GM18499 (cell line): ENCODE data around the gene RND2.

Experiments
- ATAC-seq: cut with Tn5 transposase; IDR thresholded peaks from one replicate; pipeline ENCODE4 v1.9.1; 2021; ENCODE audit warnings: moderate number of reproducible peaks; ENCODE audit not compliant: insufficient read depth, unreplicated experiment

The RND2 gene

DNA sequence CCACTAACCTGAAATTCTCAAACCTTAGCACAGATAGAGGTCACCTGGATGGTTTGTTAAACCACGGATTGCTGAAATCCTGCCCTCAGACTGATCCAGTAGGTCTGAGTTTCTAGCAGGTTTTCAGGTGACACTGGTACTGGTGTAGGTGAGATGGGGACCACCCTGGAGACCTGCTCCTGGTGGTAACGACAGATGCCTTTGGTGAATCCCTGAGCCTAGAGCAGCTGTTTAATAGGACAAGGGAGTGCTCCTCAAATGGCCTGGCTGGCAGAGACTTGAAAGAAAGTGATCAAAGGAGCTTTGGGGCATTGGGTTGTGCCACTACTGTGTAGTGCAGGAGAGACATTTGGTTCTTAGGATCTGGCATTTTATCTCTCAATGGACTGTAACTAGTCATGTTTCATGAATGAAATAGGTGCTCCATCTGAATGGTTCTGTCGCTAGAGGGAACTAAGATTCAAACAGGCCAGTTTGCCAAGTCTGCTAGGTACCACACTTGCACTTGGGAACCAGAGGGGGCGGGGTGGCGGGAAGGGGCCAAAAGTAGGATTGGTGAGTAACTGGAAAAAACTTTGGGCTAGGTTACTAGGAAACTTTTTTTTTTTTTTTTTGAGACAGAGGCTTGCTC is 21.4 kb upstream of the RND2 start:
- no peak for ATAC-seq

DNA sequence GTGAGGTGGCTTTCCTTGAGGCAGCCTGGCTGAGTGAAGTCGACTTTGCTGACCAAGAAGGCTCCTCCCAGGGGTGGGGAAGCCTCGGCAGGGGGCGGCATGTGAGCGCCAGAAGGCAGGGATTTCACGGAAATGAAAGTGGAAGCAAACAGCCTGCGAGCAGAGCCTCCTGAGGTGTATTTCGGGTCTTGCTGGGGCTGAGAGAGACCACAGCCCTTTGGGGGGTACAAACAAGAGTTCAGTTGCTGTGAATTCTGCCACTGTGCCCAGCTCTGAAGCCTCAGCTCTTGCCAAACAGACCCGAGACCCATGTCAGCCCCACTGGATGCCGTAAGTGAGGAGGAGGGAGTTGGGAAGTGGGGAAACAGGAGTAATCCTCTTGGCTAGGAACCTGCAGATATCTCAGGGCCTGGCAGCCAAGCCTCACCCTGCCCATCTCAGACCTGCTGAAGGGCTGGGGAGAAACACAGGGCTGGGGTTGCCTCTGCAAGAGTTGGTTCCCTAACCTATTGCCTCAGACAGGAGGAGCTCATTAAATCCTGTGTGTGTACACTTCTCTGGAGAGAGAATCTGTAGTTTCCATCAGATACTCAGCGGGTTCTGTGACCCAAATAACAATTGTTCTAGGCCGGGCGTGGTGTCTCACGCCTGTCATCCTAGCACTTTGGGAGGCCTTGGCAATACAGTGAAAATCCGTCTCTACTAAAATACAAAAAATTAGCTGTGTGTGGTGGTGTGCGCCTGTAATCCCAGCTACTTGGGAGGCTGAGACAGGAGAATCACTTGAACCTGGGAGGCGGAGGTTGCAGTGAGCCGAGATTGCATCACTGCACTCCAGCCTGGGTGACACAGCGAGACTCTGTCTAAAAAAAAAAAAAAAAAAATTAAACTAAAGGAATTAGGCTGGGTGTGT is 18.1 kb upstream of the RND2 start, which contains the start of gene IFI35:
Gene IFI35 (plus strand): TSS at position 146 of the 913 bp plus-strand sequence. CDS start 164 bp downstream, at position 310.
- no peak for ATAC-seq

DNA sequence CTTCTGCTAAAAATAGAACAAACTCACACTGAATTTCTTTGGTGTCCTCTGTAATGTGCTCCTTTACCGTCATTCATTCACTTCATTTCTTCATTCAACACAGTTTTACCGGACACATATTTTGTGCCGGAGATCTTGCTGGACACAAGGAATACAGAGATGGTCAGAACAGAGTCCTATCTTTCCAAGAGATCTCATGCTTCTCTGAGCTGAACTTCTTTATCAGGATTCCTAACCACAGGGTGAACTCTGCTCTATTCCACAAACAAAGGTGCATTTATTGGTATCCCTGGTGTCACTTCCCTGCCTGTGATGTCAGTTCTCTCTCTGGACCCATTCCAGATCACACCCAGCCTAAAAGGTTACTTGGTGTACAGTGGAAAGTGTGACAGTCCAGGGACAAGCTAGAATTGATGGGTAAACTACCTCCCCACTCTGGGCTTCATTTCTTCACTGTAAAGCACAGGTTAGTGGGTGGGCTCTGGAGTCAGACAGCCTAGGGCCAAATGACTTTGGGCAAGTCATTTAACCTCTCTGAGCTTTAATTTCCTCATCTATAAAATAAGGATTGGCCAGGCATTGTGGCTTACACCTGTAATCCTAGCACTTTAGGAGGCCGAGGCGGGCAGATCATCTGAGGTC is 14.2 kb upstream of the RND2 start:
- ATAC-seq = no peak

DNA sequence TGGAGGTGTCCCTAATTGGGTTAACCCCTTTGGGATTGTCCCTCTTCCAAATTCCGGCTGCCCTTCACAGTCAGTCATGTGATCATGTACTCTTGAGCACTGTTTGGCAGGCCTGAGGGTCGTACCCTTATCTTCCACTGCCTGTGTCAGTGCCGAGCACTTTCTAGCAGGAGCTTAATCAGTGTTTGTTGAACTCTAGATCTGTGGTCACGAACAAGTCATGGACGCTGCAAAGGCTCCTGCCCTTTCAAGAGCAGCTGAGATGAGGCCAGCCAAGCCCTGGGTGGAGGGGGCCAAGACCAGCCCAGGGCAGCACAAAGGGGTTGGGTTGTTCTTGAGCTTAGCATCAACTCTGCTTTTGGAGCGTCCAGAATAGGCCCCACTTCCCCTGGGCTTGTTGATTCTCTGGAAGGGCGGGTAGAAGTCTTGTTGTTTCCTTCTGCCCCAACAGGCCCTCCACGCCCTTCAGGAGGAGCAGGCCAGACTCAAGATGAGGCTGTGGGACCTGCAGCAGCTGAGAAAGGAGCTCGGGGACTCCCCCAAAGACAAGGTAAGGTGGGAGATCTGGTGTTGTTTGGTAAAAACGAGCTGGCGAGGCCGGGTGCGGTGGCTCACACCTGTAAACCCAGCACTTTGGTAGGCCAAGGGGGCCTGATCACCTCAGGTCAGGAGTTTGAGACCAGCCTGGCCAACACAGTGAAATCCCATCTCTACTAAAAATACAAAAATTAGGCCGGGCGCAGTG is 13.1 kb upstream of the RND2 start:
- no peak for ATAC-seq

GRCh38 chr17:43013296-43013695 is 11.7 kb upstream of the RND2 start:
- no peak for ATAC-seq

DNA sequence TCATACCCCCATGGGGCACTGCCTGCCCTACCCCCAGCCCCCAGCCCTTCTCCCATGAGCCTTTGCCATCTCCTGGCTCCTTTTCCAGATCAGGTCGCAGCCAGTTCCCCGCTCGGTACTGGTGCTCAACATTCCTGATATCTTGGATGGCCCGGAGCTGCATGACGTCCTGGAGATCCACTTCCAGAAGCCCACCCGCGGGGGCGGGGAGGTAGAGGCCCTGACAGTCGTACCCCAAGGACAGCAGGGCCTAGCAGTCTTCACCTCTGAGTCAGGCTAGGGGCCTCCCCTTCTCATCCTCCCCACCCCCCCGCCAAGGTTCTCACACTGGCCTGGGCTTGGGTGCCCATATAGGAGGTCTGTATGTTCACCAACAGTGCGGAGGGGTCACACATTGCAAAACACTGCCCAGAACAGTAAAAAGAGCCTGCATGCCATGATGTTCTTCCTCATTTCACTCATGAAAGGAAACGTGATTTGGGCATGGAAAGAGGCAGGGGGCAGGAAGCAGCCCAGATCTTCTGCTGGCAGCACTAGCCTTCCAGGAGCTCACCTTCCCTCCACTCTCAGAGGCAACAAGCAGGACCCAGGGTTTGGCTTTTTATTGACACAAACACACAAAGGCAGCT is 10.9 kb upstream of the RND2 start:
- no peak for ATAC-seq

DNA sequence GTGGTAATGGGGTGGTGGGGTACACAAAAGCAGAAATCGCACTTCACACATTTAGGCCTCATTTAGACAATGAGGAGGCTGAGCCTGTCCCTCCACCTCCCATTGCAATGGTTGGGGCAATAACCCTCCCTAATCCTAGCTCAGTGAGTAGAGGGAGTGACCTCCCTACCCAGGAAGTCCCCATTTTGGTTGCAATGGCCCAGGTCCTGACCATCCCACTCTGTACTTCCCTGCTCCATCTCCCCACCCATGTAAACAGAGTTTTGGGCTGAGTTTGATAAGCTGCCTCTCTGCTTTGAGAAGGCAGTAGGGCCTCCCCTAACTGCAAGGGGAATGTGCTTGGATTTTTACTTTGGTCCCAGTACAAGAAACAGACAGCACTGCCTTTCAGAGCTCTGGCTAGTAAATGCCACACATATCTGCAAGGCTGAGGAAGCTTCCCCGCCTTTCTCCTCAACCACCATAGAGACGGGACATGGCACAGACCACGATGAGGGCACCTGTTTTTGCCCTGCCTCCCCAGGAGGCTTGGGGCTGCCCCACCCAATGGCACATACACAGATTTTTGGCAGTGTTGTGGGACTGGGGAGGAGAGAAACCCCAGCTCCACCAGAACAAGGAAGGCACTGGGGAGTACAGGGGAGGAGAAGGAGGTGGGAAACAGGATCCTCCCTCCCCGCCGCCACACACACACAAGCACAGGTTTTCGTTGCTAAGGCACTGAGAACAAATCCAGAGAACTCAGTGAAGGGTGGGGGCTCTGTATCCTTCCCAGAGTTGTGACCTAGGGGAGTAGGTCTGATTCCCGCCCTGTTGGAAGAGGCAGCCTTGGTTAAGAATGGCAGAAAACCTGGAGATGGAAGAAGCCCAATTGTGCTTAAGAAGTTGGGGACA is 10.1 kb upstream of the RND2 start:
- ATAC-seq = no peak

DNA sequence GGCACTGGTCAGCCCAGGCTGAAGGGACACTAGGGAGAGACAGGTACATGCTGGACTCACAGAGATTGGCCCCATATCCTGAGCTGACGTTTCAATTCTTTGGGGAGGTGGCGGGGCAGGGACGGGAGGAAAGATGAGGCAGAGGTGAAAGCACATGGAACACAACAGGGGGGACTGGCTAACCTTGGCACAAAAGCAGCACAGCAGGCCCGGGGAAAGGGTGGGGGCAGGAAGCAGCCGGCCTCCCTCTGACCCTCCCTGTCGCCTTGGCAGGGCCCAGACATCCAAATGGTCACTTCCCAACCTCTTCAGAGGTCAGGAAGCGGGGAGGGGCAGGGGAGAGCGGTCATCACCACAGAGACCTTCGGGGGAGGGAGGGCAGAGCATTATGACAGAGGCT is 9.5 kb upstream of the RND2 start:
- no peak for ATAC-seq

GRCh38 chr17:43016216-43016615 is 8.8 kb upstream of the RND2 start:
- ATAC-seq = no peak

DNA sequence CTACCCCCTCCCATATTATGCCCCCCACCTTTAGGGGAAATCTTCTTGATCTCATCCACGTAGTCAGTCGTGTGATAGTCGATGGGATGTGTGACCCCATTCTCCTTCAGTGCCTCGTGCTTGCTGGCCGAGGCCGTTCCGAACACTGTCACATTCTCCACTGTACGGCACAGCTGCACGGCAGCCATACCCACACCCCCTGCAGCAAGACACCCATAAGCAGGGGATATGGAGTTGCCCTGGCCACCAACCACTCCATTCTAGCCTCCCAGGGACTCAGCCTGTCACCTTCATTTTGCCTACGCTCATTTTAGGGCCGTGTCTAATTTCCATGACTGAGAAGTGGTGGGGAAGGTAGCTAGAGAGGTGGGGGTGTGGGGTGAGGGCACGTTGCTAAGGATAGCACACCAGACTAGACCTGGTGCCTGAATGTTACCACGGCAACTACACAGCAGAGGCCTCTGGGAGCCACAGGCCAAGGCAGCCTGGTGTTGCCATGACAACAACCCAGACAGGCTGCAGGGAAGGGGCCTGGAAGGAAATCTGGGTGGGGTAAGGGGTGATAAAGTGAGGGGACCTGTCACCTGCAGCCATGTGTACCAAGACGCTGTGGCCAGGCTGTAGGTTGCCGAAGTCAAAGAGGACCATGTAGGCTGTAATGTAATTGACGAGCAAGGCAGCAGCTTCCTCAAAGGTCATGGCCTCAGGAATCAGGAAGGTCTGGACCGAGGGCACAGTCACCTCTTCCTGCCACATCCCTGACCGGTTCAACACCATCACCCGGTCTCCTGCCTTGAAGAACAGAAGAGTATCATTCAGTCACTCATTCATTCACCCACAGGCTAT is 6.8 kb upstream of the RND2 start:
- ATAC-seq = no peak

DNA sequence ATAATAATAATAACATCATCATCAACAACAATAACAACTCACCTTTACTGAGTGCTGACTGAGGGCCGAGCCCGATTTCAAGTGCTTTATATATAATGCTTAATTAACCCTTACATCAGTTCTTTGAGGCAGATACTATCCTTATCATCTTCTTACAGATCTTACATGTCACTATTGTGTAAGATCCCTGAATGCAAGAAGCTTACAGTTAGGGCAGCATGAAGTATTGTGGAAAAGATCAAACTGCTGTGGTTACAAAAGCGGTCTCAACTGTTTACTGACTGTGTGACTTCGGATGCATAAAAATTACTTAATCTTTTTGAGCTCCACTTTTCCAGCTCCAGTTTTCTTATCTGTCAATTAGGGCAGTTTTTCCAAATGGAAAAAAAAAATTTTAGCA is 6.1 kb upstream of the RND2 start:
- no peak for ATAC-seq

DNA sequence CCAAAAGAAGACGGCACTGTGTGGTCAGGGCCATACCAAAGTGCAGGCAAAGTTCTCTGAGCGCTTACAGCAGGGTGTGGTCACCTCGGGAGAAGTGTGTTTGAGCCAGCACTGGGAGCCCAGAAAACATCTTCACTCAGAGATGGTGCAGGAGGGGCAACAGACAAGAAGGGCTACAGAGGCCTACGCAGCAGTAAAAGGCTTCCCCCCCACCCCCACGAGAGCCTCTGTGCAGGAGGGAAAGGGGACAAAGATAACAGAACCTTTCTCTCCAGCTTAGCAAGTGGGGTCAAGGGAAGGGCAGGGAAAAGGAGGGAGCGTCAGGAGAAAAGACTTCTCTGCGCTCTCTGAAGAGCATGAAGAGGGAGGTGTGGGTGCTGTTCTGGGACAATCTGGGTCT is 5.6 kb upstream of the RND2 start:
- ATAC-seq = no peak

DNA sequence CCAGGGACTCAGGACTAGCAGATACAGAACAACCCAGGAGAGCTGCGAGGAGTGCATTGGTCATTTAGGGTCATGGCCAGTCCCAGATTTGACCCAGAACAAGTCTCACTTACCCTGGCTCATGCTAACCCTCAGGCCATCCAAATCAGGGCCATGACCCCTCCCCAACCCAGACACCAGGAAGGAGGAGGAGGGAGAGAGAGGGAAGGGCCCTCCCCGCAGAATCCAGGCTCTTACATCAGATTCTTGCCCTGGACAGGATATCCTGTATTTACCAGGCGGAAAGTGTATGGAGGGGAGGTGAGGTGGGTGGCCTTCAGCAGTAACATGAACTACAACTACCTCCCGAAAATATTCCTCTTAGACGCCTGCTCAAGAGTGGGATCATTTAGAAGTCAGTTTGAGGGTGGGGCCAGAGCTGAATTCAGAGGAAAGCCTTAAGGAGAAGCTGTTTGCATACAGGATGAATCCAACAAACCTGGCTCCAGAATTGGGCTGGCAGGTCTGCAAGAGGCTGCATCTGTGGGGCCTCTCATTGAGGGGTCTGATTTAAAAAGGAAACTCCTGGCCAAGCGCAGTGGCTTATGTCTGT is 4.9 kb upstream of the RND2 start:
- ATAC-seq = no peak

DNA sequence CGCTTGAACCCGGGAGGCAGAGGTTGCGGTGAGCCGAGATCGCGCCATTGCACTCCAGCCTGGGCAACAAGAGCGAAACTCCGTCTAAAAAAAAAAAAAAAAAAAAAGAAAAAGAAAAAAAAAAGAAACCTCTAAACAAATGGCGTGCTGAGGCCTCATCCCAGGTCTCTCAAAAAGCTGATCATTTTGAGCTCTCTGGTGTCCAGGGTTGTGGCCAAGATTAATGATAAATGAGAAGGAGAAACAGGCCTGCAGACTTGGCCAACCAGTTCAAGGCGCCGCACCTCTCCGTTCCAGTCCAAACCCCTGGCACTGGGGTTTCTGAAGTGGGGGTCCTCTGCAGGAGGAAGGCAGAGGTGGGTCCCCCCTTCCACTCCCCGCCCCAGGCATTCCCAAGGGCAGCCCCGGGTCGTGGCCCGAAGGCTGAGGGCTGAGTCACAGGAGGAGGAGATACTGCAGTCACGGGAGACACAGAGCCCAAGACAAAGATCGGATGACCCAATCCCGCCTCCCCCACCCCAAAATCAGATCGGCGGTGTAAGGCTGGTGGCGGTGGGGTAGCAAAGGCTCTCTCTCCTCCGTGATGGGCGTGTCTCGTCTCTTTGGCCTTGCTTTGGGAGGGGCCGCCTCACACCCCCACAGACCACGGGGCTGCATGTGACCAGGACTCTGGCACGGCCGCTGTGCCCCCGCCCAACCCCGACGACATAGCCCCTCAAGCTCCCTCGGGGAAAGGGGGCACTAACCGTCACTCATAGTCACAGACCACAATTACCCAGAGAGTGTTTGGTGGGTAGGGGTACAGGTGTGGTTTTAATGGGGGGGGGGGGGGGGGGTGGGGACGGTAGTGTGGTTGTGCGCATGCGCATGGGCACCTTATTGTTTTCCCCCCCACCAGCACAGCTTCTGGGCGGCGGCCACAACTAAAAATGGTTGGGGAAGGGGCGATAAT is 4.0 kb upstream of the RND2 start:
- ATAC-seq = no peak

GRCh38 chr17:43021741-43022512 is 3.1 kb upstream of the RND2 start, which contains the start of gene VAT1:
Gene VAT1, minus strand, starts transcription at chr17:43022385. Its CDS starts 63 bp downstream, at chr17:43022322.
- no peak for ATAC-seq

- ATAC-seq = no peak
These were observed 243 bp downstream of the RND2 start for GRCh38 chr17:43025290-43025657.
